Measurements from ENCODE around the gene TBC1D16.

The TBC1D16 gene

DNA sequence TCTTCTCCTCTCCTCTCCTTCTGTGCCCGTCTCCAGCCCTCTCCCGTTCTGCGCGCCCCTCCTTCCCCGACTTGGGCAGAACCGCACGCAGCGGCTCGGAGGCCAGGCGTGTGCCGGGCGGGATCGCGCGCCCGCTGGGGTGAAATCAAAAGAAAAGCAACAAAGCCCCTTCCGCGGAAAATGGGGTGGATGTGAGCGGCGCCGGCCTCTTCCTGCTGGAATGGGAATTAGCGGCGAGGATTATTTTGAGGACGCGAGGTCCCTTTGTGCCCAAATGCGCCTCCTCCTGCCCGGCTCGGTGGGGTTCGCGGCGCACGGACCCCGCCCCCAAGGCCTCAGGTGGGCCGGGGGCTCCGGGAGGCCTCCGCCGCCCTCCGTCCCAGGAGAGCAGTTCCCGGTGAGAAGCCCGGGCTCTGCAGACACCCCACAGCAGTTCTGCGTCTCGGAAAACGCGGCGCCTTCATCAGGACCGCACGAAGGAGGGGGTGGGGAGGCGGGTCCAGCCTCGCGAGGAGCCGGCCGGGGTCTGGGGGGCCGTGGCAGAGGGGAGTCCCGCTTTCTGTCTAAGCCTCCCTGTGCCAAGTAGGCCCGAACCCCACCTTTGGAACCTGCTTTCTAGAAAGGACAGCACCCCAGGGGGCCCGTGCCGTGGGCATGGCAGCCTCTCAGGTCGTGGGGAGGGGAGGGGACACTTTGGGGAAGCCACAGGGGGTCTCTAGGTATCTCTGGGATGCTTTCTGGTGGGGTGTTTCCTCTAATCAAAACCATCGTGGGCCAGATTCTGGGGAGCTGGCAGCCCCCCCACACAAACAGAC lies 105.4 kb downstream of the TBC1D16 start:
- TF ChIP-seq MYC (IDR thresholded peaks at IDR 0.05; ENCODE audit: low read depth, low read length), result no peak
- no peak overlapping the region for H3K4me3 ChIP-seq (ENCODE audit: low read depth, low read length)
- no peak for DNase-seq (ENCODE audit: low read depth)

GRCh38 chr17:79929257-79930061 lies 106.2 kb downstream of the TBC1D16 start:
- no peak overlapping the region for H3K4me3 ChIP-seq (ENCODE audit: low read depth, low read length)
- DNase-seq (ENCODE audit: low read depth), result no peak
- TF ChIP-seq, protein P1, sequence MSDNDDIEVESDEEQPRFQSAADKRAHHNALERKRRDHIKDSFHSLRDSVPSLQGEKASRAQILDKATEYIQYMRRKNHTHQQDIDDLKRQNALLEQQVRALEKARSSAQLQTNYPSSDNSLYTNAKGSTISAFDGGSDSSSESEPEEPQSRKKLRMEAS (IDR thresholded peaks at IDR 0.05; ENCODE audit: low read depth, low read length), result no peak
- TF ChIP-seq, protein P2, sequence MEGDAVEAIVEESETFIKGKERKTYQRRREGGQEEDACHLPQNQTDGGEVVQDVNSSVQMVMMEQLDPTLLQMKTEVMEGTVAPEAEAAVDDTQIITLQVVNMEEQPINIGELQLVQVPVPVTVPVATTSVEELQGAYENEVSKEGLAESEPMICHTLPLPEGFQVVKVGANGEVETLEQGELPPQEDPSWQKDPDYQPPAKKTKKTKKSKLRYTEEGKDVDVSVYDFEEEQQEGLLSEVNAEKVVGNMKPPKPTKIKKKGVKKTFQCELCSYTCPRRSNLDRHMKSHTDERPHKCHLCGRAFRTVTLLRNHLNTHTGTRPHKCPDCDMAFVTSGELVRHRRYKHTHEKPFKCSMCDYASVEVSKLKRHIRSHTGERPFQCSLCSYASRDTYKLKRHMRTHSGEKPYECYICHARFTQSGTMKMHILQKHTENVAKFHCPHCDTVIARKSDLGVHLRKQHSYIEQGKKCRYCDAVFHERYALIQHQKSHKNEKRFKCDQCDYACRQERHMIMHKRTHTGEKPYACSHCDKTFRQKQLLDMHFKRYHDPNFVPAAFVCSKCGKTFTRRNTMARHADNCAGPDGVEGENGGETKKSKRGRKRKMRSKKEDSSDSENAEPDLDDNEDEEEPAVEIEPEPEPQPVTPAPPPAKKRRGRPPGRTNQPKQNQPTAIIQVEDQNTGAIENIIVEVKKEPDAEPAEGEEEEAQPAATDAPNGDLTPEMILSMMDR (IDR thresholded peaks at IDR 0.05; ENCODE audit: low read depth, low read length), result no peak
- TF ChIP-seq MYC (IDR thresholded peaks at IDR 0.05; ENCODE audit: low read depth, low read length) (no peak), POLR2A (IDR thresholded peaks at IDR 0.05; ENCODE audit: extremely low read depth, insufficient read length) (no peak)

GRCh38 chr17:79928502-79929256 lies 107.0 kb downstream of the TBC1D16 start:
- no peak for DNase-seq (ENCODE audit: low read depth)
- no peak overlapping the region for H3K4me3 ChIP-seq (ENCODE audit: low read depth, low read length)
- TF ChIP-seq, protein P1 (IDR thresholded peaks at IDR 0.05; ENCODE audit: low read depth, low read length), result no peak
- no peak for TF ChIP-seq MYC (IDR thresholded peaks at IDR 0.05; ENCODE audit: low read depth, low read length)
- TF ChIP-seq POLR2A (IDR thresholded peaks at IDR 0.05; ENCODE audit: extremely low read depth, insufficient read length), result no peak
- TF ChIP-seq, protein P2 (IDR thresholded peaks at IDR 0.05; ENCODE audit: low read depth, low read length), result no peak

GRCh38 chr17:79927688-79928501 lies 107.8 kb downstream of the TBC1D16 start:
- TF ChIP-seq POLR2A (IDR thresholded peaks at IDR 0.05; ENCODE audit: extremely low read depth, insufficient read length) (no peak), MYC (IDR thresholded peaks at IDR 0.05; ENCODE audit: low read depth, low read length) (no peak)
- TF ChIP-seq, protein P2 (IDR thresholded peaks at IDR 0.05; ENCODE audit: low read depth, low read length), result no peak
- TF ChIP-seq, protein P1 (IDR thresholded peaks at IDR 0.05; ENCODE audit: low read depth, low read length), result no peak
- no peak for DNase-seq (ENCODE audit: low read depth)
- no peak overlapping the region for H3K4me3 ChIP-seq (ENCODE audit: low read depth, low read length)

DNA sequence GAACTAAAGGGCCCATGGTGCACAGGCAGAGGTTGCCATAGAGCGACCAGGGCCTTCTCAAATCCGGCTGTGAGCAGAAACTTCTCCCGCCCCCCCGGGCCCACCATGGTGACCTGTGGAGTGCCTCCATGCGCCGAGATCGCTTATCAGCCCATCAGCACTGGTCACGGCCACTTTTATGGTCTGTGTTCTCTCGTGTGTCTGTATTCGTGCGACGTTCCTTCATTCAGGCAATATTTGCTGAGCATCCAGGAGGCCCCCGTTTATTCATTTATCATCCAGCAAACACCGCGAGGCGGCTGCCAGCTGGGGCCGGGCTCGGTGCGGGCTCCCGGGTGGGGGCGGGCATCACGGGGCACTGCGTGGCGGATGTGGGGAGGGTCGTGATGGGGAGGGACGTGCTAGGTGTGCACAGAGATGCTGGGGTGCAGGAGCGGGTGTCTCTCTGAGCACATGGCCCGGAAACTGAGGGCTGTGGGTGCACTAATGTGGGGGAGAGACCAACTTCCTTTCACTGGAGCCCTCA lies 108.5 kb downstream of the TBC1D16 start:
- H3K4me3 ChIP-seq (ENCODE audit: low read depth, low read length), result no peak overlapping the region
- TF ChIP-seq, protein P2 (IDR thresholded peaks at IDR 0.05; ENCODE audit: low read depth, low read length), result no peak
- no peak for TF ChIP-seq POLR2A (IDR thresholded peaks at IDR 0.05; ENCODE audit: extremely low read depth, insufficient read length)
- TF ChIP-seq MYC (IDR thresholded peaks at IDR 0.05; ENCODE audit: low read depth, low read length), result no peak
- TF ChIP-seq, protein P1 (IDR thresholded peaks at IDR 0.05; ENCODE audit: low read depth, low read length), result no peak
- no peak for DNase-seq (ENCODE audit: low read depth)
